GM13976 (cell line): ENCODE results near the gene FLAD1.

ENCODE experiments used
- DNase-seq: peaks from one replicate; pipeline ENCODE4 v3.0.0; 2012; ENCODE audit warnings: low spot score
- CTCF ChIP-seq: IDR thresholded peaks from 2 replicates; pipeline ENCODE4 v1.5.1; 2012; ENCODE audit warnings: borderline replicate concordance, mild to moderate bottlenecking; ENCODE audit not compliant: insufficient read depth; ENCODE audit errors: extremely low read depth, missing control alignments, control extremely low read depth
- in situ Hi-C: fragments of 300-500 bp; cut with MboI; formaldehyde crosslinking; loops from one replicate; pipeline ENCODE4 v1.12.0; 2022; ENCODE audit warnings: low sequenced_read_pairs, mixed read lengths, inconsistent platforms; ENCODE audit not compliant: unreplicated experiment

Gene FLAD1

GRCh38 chr1:154996966-154997701 lies 14.0 kb downstream of the FLAD1 start:
- no peak for DNase-seq
- TF ChIP-seq CTCF: no peak
- in situ Hi-C loops: no loop called here

GRCh38 chr1:154998201-154998780 lies 15.1 kb downstream of the FLAD1 start:
- TF ChIP-seq CTCF: peak; percentile 36
- no peak for DNase-seq
- in situ Hi-C loops: no loop called here

- peak; percentile 88 for TF ChIP-seq CTCF
- DNase-seq: peak; percentile 86
- in situ Hi-C loops: no loop called here
Observed at GRCh38 chr1:154998818-154999570, 15.8 kb downstream of the FLAD1 start.

GRCh38 chr1:154999571-155000410 lies 16.6 kb downstream of the FLAD1 start:
- in situ Hi-C loops: no loop called here
- peak; percentile 81 for DNase-seq
- no peak for TF ChIP-seq CTCF

GRCh38 chr1:155000411-155000725 lies 17.2 kb downstream of the FLAD1 start:
- in situ Hi-C loops: no loop called here
- no peak for DNase-seq
- no peak for TF ChIP-seq CTCF

GRCh38 chr1:155000726-155001424 lies 17.7 kb downstream of the FLAD1 start:
- in situ Hi-C loops: no loop called here
- TF ChIP-seq CTCF: peak; percentile 4
- peak; percentile 86 for DNase-seq
